DMS153 (cell line): ENCODE data around the gene NKAP.
"Not testable (repeated sequence)": the region's sequence is repeated elsewhere in the genome, so short reads cannot be mapped to it uniquely, and the experiment has no call there.

Source experiments
- DNase-seq: peaks from one replicate; lab custom pipeline; 2025; lab: John Stamatoyannopoulos, UW

The NKAP gene

DNA sequence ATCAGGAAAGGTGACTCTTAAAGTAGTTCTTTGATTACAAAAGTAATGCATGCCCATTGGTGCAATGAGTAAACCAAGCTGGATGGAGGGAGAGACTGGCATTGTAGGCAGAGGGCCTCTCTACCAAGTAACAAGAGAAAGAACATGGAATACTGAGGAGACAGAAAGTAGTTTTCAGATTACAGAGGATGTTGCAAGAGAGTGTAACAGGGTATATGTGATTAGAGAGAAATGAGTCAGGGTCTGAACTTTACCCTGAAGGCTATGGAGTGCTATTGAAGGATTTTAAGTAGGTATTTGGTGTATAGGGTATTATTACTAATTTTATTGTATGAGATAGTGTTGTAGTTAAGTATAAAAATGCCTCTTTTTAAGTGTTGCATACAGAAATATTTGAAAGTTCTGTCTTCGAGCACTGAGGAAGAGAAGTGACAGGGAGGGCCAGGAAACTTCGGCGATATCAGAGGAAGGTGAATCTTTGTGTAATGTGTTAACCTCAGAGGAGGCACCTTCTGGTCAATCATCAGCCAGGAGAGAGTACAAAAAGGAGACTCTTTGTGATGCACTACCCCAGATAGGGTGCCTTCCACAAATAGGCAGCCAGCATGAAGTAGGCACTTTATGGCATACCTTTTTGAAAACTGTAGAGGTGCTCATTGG is 8.2 kb downstream of the NKAP start:
- DNase-seq = no peak

- DNase-seq = not testable (repeated sequence)
Measured at GRCh38 chrX:119922391-119922790, 21.2 kb downstream of the NKAP start.

- DNase-seq = no peak
Measured at GRCh38 chrX:119919835-119920585, 23.5 kb downstream of the NKAP start.

GRCh38 chrX:119917877-119918276 is 25.7 kb downstream of the NKAP start:
- DNase-seq = no peak

GRCh38 chrX:119916310-119916709 is 27.2 kb downstream of the NKAP start:
- no peak for DNase-seq

DNA sequence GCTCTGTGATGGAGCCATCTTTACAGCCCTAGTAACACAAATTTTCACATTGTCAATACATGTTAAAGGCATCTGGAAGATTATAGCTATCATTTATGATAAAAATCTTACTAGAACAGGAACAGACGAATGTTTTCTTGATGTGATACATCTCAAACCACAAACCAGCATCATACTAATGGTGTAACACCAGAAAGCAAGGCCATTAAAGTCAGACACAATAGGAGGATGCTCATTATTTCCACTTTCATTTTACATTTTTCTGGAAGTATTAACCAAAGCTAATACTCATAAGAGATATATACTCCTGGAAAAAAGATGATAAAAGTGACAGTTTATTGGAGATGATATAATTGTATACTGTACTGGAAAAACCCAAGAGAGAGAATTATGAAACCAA is 42.6 kb downstream of the NKAP start:
- DNase-seq = no peak

DNA sequence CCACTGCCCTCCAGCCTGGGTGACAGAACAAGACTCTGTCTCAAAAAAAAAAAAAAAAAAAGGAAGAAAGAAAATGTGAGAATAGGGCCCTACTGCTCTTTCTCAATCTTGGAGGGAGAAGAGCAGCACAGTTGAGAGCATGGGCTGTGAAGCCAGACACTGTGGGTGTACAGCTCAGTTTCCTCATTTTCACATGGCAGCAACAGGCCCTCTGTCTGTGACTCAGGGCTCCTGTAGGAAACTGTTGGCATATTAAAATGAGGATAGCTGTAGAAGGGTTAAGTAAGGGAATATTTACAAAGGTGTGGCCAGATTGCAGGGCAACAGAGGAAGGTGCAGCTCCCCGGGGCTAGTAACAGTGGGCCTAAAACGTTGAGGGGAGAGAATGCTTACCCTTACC is 44.4 kb downstream of the NKAP start:
- DNase-seq = peak; percentile 21

- no peak for DNase-seq
Measured at GRCh38 chrX:119895843-119896326, 47.7 kb downstream of the NKAP start, which contains the start of gene AKAP14. AKAP14 (plus strand) TSS chrX:119895893; CDS start chrX:119903224, 7,331 bp downstream.

- DNase-seq = not testable (repeated sequence)
Measured at GRCh38 chrX:119891961-119892692, 51.4 kb downstream of the NKAP start.

DNA sequence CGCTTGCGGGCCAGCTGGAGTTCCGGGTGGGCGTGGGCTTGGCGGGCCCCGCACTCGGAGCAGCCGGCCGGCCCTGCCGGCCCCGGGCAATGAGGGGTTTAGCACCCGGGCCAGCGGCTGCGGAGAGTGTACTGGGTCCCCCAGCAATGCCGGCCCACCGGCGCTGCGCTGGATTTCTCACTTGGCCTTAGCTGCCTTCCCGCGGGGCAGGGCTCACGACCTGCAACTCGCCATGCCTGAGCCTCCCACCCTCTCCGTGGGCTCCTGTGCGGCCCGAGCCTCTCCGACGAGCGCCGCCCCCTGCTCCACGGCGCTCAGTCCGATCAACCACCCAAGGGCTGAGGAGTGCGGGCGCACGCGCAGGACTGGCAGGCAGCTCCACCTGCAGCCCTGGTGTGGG is 52.9 kb downstream of the NKAP start:
- DNase-seq = not testable (repeated sequence)

DNA sequence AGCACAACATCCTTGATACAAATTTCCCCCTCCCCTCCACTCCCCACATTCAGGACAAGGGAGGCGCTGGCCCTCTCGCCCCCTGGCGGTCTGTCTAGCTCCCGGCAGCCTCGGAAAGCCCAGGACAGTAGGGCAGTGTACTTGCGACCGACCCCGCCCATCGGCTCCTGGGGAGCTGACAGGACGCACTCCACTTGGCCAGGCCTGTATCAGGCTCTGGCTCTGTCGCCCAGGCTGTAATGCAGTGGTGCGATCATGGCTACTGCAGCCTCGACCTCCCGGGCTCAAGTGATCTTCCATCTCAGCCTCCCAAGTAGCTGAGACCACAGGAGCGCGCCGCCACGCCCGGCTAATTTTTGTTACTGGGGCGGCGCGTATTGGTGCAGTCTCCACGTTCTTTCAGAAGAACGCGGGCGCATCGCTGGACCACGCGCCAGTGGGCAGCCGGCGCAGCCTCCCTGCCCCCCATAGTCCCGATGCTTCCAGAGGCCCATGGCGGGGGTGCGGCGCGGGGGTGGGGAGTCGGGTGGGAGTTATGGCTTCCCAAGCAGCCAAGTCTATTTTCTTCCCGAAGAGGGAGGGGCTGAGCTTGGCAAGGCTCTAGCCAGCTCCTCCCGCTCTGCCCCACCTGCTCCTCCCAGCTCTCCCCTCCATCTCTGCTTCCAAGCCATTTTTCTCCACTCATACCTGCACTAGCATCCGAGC is 55.7 kb downstream of the NKAP start:
- DNase-seq = peak; percentile 49

DNA sequence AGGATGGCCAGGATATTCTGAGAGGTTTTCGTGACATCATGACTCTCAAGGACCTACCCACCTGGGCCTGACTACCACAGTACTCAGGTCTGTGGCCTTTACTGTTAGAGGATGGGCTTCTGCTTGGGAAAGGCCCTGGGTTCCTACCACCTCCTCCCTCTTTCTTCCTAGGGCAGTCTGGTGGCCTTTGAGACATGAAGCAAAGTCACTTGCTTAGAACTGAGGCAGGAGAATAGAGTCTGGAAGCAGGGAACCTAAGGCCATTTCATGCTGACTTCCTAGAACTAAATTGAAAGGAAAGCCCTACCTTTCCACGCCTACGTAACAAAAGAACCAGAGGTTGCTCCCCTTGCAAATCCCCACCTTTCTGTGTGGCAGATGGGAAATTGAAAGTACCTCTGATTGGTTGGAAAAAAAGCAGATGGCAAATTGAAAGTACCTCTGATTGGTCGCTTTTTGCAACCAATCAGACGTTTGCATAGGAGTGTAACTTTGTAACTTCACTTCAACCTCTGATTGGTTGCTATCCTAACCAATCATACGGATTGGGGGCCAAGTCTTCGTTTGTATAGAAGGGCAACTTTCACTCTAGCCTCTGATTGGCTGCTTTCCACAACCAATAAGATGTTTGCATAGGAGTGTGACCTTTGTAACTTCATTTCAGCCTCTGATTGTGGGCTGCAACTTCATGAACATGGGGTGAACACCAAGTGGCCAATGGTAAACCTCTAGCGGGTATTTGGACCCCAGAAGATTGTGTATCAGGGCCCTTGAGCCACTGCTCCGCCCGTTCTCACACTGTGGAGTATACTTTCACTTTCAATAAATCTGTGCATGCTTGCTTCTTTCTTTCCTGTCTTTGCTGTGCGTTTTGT is 57.8 kb downstream of the NKAP start:
- DNase-seq = peak; percentile 53

DNA sequence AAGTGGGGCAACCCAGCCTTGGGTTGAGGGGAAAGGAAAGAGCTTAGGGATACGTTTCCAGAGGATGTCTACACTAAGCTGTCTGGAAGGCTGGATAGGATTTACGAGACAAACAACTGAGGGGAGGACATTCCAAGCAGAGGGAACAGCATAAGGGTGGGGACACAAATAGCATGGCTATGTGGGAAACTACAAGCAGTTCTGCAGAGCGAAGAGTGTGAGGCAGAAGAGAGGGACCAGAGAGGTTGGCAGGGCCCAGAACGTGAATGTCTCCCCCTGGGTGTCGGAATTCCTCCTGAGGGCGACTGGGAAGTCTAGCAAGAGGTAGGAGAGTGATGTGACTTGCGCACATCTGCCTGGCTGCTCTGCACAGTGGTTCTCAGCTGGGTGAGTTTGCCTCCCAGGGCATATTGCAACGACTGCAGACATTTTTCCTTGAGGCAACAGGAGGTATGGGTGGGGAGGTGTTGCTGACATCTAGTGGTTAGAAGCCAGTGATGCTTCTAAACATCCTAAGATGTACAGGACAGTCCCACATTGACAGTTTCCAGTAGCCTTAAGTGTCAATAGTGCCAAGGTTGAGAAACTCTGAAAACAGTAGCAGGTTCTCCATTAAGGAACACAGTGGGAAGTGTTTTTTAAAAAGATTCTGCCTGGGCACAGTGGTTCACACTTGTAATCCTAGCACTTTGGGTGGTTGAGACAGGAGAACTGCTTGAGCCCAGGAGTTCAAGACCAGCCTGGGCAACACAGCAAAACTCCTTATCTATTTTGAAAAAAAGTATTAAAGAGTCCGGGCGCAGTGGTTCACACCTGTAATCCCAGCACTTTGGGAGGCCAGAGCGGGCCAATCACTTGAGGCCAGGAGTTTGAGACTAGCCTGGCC is 62.8 kb downstream of the NKAP start:
- no peak for DNase-seq

DNA sequence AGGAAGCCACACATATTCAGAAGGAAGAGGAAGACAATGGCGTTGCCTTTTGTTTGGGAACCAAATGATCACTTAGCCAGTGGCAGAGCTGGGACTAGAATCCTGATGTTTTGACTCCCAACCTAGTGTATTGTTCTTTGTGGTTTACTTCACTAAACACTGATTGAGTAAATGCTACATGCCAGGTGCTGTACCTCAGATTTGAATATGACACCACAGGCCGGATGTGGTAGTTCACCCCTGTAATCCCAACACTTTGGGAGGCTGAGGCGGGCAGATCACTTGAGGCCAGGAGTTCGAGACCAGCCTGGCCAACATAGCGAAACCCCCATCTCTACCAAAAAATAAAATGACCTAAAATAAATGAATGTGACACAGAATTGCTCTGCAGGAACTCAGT is 63.5 kb downstream of the NKAP start:
- DNase-seq = no peak

- no peak for DNase-seq
Measured at GRCh38 chrX:119878740-119879139, 64.8 kb downstream of the NKAP start.

DNA sequence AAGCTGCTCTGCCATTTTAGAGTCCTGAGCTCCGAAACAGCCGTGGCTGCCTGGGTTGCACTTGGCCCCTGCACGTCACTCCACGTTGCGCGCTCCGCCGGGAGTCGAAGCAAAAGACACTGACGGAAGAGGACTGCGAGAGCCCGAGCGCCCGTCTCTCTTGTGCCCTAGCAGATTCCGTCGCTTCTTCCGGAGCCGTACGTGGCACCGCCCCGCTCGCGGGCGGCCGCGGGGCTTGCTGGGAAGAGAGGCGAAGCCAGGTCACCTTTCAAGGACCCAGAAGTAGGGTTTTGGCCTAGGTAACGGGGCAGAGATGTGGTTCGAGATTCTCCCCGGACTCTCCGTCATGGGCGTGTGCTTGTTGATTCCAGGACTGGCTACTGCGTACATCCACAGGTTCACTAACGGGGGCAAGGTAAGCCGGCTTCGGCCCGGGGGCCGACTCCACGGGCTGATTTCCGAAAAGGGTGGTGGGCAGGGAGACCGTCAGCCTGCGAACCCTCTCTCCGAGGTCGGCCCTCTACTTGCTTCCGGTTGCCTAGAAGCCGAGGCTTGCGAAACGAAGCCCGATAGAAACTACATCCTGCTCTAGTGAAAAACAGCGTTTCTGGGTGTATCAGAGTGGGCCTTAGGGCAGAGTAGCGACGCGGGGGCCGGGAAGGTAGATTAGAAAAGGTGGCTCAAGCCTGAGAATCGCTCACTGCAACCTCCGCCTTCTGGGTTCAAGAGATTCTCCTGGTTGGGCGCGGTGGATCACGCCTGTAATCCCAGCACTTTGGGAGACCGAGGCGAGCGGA is 71.8 kb downstream of the NKAP start, which contains the start of the genes NDUFA1 and RNF113A:
Gene NDUFA1 (plus strand): TSS at position 234 of the 797 bp plus-strand sequence. CDS start 80 bp downstream, at position 314.
Gene RNF113A (minus strand): TSS at position 135 of the 797 bp plus-strand sequence. CDS start 120 bp downstream, at position 15.
- DNase-seq = peak; percentile 92

DNA sequence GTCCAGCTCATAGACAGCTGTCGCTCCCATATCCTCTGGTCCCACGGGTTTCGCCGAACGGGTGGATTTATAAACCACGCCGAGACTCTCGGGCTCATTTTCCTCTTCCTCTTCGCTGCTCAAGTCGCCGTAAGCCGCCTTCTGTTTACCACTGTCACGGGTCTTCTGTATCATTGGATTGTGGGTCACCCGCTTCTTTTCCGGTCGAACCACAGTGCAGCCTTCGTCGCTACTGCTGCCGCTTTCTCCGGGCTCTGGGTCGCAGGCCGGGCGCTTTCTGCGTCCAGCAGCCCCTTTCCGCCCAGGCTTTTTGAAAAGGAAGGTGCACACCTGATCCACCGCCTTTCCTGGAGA is 72.3 kb downstream of the NKAP start:
- DNase-seq = no peak
